Ishikawa (cell line): ENCODE data around the gene KATNAL2.

Source experiments
- CEBPB ChIP-seq: IDR thresholded peaks from 2 replicates; pipeline ENCODE4 v1.6.1; 2012
- CREB1 ChIP-seq: IDR thresholded peaks from 2 replicates; pipeline ENCODE4 v1.6.1; 2012; ENCODE audit warnings: low read depth
- EGR1 ChIP-seq: IDR thresholded peaks from 2 replicates; pipeline ENCODE4 v1.6.1; 2012
- EP300 ChIP-seq: IDR thresholded peaks from 2 replicates; pipeline ENCODE4 v1.6.1; 2012; ENCODE audit warnings: borderline replicate concordance
- FOXM1 ChIP-seq: IDR thresholded peaks from 2 replicates; pipeline ENCODE4 v1.6.1; 2012; ENCODE audit warnings: low read depth, borderline replicate concordance
- NFIC ChIP-seq: IDR thresholded peaks from 2 replicates; pipeline ENCODE4 v1.6.1; 2012
- RAD21 ChIP-seq: IDR thresholded peaks from 2 replicates; pipeline ENCODE4 v1.6.1; 2012; ENCODE audit warnings: low read depth
- TAF1 ChIP-seq: IDR thresholded peaks from 2 replicates; pipeline ENCODE4 v1.6.1; 2012; ENCODE audit warnings: low read depth, mild to moderate bottlenecking
- TCF12 ChIP-seq: IDR thresholded peaks from 2 replicates; pipeline ENCODE4 v1.6.1; 2012; ENCODE audit warnings: low read depth
- TEAD4 ChIP-seq: IDR thresholded peaks from 2 replicates; pipeline ENCODE4 v1.6.1; 2012
- YY1 ChIP-seq: IDR thresholded peaks from 2 replicates; pipeline ENCODE4 v1.6.1; 2012; ENCODE audit warnings: low read depth
- ZBTB7A ChIP-seq: IDR thresholded peaks from 2 replicates; pipeline ENCODE4 v1.6.1; 2012; ENCODE audit warnings: low read depth
- TF ChIP-seq, protein P1 (sequence below): IDR thresholded peaks from 2 replicates; pipeline ENCODE4 v1.6.1; 2012; ENCODE audit warnings: low read depth, mild to moderate bottlenecking
- TF ChIP-seq, protein P2 (sequence below): IDR thresholded peaks from 2 replicates; pipeline ENCODE4 v1.6.1; 2012
- TF ChIP-seq, protein P3 (sequence below): IDR thresholded peaks from 2 replicates; pipeline ENCODE4 v1.6.1; 2012

The KATNAL2 gene

DNA sequence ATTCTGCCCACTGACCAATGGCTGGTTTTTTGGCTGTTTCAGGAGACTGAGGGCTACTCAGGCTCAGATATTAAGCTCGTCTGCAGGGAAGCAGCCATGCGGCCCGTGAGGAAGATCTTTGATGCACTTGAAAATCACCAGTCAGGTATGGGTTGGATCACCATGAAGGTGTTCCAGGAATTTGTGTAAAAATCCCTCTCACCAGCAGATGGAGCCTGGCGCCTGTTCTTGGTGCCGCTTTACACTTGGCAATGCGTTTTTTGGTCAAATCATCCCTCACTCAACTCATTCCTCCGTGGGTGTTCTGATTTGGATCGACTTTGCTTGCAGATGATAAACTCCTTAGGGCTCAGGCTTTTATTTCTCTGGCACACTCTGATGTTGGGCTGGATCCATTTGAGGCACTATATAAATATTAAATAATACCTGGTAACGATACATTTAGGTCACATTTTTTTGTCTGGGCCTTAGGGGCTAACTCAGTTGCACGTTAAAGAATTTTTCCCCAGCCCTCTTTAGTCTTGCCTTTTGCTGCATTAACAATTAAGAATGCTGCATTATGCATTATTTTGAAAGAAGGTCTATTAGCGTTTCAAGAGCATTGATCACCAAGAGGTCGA, 182.9 kb downstream of the KATNAL2 start:
- no peak for TF ChIP-seq TCF12
- TF ChIP-seq, protein P1, sequence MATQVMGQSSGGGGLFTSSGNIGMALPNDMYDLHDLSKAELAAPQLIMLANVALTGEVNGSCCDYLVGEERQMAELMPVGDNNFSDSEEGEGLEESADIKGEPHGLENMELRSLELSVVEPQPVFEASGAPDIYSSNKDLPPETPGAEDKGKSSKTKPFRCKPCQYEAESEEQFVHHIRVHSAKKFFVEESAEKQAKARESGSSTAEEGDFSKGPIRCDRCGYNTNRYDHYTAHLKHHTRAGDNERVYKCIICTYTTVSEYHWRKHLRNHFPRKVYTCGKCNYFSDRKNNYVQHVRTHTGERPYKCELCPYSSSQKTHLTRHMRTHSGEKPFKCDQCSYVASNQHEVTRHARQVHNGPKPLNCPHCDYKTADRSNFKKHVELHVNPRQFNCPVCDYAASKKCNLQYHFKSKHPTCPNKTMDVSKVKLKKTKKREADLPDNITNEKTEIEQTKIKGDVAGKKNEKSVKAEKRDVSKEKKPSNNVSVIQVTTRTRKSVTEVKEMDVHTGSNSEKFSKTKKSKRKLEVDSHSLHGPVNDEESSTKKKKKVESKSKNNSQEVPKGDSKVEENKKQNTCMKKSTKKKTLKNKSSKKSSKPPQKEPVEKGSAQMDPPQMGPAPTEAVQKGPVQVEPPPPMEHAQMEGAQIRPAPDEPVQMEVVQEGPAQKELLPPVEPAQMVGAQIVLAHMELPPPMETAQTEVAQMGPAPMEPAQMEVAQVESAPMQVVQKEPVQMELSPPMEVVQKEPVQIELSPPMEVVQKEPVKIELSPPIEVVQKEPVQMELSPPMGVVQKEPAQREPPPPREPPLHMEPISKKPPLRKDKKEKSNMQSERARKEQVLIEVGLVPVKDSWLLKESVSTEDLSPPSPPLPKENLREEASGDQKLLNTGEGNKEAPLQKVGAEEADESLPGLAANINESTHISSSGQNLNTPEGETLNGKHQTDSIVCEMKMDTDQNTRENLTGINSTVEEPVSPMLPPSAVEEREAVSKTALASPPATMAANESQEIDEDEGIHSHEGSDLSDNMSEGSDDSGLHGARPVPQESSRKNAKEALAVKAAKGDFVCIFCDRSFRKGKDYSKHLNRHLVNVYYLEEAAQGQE, result no peak
- TF ChIP-seq NFIC, result no peak
- no peak for TF ChIP-seq FOXM1
- TF ChIP-seq TAF1, result no peak
- TF ChIP-seq CEBPB, result no peak
- no peak for TF ChIP-seq EGR1
- TF ChIP-seq YY1, result no peak
- TF ChIP-seq CREB1, result no peak
- TF ChIP-seq, protein P2, sequence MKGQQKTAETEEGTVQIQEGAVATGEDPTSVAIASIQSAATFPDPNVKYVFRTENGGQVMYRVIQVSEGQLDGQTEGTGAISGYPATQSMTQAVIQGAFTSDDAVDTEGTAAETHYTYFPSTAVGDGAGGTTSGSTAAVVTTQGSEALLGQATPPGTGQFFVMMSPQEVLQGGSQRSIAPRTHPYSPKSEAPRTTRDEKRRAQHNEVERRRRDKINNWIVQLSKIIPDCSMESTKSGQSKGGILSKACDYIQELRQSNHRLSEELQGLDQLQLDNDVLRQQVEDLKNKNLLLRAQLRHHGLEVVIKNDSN, result no peak
- TF ChIP-seq RAD21, result peak; percentile 73
- TF ChIP-seq TEAD4, result peak; percentile 74; the same call in 1 of the 2 replicates
- TF ChIP-seq, protein P3, sequence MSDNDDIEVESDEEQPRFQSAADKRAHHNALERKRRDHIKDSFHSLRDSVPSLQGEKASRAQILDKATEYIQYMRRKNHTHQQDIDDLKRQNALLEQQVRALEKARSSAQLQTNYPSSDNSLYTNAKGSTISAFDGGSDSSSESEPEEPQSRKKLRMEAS, result no peak
- no peak for TF ChIP-seq ZBTB7A
- no peak for TF ChIP-seq EP300

DNA sequence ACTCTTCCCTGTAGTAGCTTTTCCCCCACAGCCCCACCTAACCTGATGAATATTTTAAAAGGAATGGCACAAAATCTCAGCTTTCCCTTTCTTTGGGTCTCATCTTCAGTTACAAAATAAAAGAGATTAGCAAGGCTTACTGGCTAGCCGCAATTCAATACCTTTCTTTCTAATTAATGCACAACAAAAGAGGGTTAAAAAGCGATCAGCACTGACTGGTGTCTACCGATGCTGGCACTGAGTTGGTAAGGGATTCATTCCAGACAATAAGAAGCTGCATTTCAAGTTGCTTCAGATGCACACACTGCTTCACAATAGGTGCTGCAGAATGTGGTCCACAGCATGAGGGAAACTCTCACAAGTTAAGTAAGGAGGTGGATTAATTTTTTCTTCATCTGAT, 191.0 kb downstream of the KATNAL2 start:
- TF ChIP-seq, protein P1, result no peak
- no peak for TF ChIP-seq CEBPB
- TF ChIP-seq YY1, result no peak
- no peak for TF ChIP-seq ZBTB7A
- TF ChIP-seq FOXM1, result no peak
- no peak for TF ChIP-seq EP300
- TF ChIP-seq TAF1, result no peak
- no peak for TF ChIP-seq TEAD4
- TF ChIP-seq CREB1, result no peak

DNA sequence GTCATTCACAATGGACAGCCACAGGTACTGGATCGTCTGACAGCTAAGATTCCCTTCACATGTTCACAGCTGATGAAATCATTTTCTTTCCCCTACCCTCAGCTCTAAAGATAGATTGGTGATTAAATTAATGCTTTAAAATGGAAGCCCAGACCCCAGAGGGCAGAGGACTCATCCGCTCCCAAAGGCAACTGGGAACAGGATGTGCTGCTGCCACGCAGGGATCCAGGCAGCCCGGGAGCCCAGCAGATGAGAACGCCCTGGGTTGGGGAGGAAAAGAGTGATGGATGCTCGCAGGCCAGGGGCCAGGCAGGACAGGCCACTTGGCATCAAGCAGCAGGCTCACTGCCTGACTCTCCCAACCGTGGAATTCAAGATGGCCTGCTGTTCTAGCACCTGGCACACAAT, 191.6 kb downstream of the KATNAL2 start:
- no peak for TF ChIP-seq NFIC
- no peak for TF ChIP-seq RAD21
- TF ChIP-seq, protein P3, result no peak
- TF ChIP-seq, protein P2, result no peak
- no peak for TF ChIP-seq TCF12
- no peak for TF ChIP-seq ZBTB7A
- TF ChIP-seq YY1, result no peak
- TF ChIP-seq CEBPB, result no peak
- no peak for TF ChIP-seq CREB1
- no peak for TF ChIP-seq FOXM1
- TF ChIP-seq EGR1, result no peak
- TF ChIP-seq TAF1, result no peak
- no peak for TF ChIP-seq EP300
- no peak for TF ChIP-seq TEAD4
- TF ChIP-seq, protein P1, result no peak

DNA sequence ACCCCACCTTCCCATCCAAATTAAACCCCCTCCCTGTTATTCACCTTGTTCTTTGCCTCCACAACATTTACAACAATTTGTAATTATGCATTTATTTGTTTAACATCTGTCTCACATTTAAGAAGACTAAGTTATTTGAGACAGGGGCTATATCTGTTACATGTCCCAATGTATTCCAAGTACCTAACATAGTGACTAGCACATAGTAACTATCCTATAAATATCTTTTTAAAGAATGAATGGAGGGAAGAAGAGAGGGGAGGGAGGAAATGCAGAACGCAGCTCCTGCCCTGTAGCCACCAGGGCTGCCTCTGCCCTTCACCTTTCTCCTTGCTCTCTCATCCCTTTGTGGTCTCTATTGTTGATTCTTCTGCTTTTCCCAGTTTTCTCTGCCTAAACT, 192.3 kb downstream of the KATNAL2 start:
- TF ChIP-seq, protein P3, result no peak
- TF ChIP-seq TCF12 (no peak), EP300 (no peak), FOXM1 (no peak), CEBPB (no peak), YY1 (no peak), NFIC (no peak), TEAD4 (no peak), TAF1 (no peak), ZBTB7A (no peak), EGR1 (no peak), RAD21 (no peak), CREB1 (no peak)
- TF ChIP-seq, protein P2, result no peak
- TF ChIP-seq, protein P1, result no peak
